Right kidney (tissue), 1 donor: ENCODE data around the gene TBCEL.
"Not testable (repeated sequence)": the region's sequence is repeated elsewhere in the genome, so short reads cannot be mapped to it uniquely, and the experiment has no call there.

Source experiments
- DNase-seq: peaks from one replicate; pipeline ENCODE4 v3.0.0-alpha.2; 2016

TBCEL gene

DNA sequence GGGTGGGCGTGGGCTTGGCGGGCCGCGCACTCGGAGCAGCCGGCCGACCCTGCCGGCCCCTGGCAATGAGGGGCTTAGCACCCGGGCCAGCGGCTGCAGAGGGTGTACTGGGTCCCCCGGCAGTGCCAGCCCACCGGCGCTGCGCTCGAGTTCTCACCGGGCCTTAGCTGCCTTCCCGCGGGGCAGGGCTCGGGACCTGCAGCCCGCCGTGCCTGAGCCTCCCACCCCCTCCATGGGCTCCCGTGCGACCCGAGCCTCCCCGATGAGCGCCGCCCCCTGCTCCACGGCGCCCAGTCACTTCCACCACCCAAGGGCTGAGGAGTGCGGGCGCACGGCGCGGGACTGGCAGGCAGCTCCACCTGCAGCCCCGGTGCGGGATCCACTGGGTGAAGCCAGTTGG is 2.2 kb upstream of the TBCEL start:
- DNase-seq: not testable (repeated sequence)

- no peak for DNase-seq
Observed at GRCh38 chr11:121024989-121025388, 1.1 kb downstream of the TBCEL start.

GRCh38 chr11:121029153-121029552 is 5.3 kb downstream of the TBCEL start:
- no peak for DNase-seq

GRCh38 chr11:121029813-121030445 is 6.0 kb downstream of the TBCEL start:
- no peak for DNase-seq

DNA sequence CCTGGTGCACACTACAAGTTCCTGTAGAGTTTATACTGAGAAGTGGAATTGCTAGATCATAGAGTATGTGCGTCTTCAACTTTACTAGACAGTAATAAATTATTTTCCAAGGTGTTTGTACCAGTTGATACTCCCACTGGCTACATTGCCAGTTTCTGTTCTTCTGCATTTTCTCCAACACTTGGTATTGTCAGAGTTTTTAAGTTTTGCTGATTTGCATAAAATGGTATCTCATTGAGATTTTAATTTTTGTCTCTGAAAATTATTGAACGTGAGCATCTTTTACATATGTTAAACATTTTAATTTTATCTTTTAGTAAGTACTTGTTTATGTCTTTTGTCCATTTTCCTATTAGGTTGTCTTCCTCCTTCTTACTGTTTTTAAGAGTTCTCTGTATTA is 7.3 kb downstream of the TBCEL start:
- no peak for DNase-seq

DNA sequence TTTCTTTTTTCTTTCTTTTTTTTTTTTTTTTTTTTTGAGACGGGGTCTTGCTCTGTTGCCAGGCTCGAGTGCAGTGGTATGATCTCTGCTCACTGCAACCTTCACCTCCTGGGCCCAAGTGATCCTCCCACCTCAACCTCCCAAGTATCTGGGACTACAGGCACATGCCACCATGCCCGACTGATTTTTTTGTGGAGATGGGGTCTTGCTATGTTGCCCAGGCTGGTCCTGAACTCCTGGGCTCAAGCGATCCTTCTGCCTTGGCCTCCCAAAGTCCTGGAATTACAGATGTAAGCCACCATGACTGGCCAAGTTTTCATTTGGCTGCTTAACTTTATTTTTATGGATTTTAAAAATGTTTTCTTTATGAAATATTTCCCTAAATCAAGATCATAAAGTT is 7.7 kb downstream of the TBCEL start:
- not testable (repeated sequence) for DNase-seq

- DNase-seq: no peak
Observed at GRCh38 chr11:121032546-121032945, 8.6 kb downstream of the TBCEL start.

GRCh38 chr11:121033635-121034034 is 9.7 kb downstream of the TBCEL start:
- DNase-seq: no peak

GRCh38 chr11:121035169-121035755 is 11.4 kb downstream of the TBCEL start:
- DNase-seq: no peak

DNA sequence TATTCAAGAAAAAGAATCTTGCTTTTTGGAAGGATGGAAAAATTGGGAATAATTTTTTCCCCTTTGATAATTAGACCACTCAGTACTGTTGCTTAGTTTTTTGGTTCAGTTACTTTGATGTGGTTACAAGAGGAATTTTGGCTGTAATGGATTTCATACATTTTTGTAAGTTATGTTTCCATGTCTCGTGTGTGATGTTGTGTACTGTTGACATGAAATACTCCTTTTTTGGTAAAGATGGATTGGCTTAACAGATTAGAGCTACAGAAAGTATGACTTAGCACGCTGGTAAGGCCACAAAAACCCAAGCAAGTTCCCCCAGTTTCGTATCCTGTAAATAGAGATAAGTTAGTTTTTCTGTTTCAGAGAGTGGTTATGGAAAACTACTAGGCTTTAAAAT is 11.9 kb downstream of the TBCEL start:
- no peak for DNase-seq

DNA sequence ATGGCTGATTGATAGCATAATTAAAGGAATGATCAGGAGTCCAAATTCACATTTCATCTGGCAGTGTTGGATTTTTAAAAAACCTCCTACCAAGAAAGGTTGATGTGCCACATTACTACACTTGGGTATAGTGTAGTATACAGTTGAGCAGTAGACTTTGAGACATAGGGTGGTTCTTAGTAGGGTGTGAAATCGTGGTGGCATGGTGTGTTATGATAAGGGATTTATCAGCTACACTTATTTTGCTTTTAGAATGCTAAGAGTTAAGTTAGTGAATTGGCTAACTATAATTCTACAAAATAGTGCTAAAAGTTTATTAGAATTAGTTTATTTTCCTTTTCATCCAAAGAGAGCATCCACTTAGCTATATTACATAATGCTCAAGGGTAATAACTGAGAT is 13.1 kb downstream of the TBCEL start:
- no peak for DNase-seq

DNA sequence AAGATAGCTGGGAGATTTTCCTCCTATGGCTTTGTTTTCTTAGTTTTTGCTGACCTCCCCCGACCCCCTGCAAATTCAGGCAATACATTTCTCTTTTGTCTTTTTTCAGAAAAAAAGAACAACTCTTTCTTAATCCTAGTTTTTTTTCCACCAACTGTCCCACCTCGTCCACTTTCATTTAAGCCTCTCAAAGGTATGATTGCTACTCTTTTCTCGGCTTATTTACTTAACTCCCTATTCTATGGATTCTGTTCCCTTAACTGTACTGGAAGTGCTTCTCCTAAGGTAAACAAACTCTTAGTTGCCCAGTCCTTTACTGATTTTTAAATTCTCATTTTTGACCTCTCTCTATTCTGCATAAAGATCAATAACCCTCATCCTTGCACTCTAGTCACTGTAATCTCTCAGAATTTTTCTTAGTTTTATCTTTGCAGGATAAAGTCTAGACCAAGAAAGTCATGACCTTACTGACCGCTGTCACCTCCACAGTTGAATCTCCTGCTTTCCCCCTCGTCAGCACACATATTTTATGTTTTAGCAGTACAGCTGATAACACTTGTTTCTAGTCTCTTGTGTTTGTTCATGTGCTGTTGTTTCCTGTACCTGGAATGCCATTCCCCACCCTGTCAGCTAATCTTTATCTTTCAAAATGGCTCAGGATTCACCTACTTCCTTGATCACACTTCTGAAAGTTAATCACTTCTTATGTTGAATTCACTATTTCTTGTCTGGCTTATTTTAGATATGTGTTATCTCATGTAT is 14.9 kb downstream of the TBCEL start:
- DNase-seq: no peak

- no peak for DNase-seq
Observed at GRCh38 chr11:121039971-121040613, 16.2 kb downstream of the TBCEL start.

- DNase-seq: no peak
Observed at GRCh38 chr11:121040614-121041002, 16.7 kb downstream of the TBCEL start.

DNA sequence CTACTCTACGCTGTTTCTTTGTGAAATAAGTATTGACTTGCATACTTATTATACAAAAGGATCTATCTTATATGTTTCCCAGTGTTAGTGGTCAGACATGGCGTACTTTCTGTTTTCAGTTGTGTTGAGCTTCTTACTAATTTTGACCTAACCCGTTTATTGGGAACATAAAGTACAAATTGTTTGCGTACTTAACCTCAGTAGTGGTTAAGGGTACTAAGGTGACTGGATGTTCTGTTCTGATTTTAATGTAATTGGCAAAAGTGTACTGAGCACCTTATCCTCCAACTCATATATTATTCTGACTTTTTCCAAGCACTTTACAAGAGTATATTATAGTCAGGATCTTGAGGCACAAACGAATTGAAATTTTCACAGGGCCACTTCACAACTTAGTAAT is 17.2 kb downstream of the TBCEL start:
- DNase-seq: no peak

DNA sequence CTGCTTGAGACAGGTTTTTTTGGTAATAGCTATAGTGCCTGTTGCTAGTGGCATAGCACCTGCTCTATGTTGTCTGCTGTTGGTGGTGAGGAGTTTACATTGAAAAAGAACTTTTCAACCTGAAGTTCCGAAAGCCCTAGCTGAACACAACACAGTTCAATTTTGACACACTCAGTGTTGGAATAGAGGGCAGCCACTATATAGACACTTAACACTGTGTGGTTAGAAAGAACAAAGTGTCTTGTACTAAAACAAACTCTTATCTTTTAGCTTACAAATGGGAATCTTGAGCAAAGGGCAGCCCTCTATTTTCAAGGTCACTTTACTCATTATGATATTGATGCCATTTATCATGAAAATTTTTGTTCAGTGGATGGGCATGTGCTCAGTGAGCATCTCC is 18.4 kb downstream of the TBCEL start:
- no peak for DNase-seq

GRCh38 chr11:121047926-121048325 is 24.0 kb downstream of the TBCEL start:
- DNase-seq: no peak

DNA sequence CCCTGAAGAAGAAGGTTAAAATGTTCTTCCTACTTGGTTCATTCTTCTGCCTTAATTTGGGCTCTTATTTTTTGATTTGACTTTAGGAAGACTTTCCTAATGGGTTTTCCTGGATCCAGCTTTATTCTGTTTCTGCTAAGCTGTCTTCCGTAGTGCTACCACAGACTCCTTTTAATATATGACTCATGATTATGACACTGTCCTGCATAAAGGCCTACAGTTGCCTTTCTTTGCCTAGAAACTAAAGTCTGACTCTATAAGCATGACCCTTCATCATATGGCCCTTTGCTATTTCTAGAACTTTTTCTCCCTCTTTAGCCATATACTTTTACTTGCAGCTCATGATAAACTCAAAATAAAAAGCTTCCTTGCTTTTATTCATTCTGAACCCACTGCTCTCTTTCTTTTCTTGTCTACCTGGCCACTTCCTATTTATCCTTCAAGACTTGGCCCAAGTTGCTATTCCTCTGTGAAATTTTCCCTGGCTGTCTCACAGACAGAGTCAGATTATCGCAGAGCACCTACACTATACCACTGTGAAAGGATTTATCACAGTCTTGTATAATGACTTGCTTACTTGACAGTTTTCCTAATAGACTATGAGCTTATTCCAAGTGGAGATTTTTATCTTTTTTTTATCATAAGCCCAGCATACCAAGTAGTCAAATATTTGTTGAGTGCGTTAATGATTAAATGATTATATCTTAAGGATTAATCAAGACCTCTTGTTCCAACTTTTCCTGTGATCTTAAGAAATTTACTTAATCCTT is 24.7 kb downstream of the TBCEL start:
- DNase-seq: no peak

DNA sequence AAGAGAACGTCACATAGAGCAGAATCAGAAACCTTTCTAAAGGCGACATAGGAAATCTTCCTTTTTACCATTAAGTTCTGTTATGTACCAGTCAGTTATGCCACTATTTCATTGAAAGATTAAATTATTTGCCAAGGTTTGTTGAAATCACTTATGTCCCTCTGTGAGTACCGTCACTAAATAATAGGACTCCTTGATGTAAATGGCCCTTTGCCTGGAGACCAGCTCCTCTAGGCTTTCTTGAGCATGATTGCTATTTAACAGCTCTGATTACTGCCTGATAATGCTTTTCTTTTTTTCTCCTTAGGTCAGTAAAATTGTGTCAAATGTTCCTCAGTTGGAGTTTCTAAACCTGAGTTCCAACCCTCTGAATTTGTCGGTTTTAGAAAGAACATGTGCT is 29.3 kb downstream of the TBCEL start:
- no peak for DNase-seq

DNA sequence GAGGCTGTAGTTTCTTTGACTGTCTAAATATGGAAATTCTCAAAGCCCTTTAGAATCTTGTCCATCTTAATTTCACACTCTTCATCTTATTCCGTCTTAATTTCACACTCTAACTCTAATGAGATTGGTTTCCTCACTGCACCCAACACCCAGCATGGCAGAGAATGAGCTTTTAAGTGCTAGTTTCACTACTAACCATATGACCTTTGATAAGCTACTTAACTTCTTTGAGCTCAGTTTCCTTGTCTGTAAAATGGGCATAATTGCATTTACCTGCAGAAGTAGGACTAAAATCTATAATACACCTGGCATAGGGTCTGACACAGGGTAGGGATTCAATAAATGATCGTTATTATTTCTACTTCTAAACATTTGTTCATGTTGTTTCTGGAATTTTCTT is 30.4 kb downstream of the TBCEL start:
- DNase-seq: no peak

DNA sequence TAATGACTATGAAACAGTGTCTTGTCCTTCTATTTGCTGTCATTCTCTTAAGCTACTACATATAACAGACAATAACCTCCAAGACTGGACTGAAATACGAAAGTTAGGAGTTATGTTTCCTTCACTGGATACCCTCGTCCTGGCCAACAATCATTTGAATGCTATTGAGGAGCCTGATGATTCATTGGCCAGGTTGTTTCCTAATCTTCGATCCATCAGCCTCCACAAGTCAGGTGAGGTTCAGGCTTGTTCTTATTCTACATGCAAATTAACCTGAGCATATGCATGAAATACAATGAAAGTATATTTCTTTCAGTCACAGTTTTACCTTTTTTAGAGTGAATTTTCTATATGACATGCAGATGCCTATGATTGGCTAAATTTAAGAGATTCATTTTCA is 31.2 kb downstream of the TBCEL start:
- DNase-seq: no peak

DNA sequence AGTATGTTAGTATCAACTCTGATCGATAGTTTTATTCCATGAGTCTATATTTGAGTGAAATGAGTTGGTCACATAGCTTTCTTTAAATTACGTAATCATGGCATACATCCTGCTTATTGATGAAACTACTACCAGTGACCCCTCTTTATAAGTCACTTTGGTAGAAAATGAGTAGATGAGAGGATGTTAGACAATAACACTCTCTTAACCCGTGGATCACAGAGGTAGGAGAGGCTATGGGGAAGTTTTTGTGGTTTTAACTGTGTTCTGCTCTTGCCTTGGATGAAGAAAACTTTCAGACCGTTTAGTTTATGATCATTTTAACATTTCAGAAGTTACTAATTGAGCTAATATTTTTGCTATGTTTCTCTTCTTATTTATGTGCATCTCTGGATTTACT is 34.0 kb downstream of the TBCEL start:
- no peak for DNase-seq

- DNase-seq: no peak
Observed at GRCh38 chr11:121058941-121059340, 35.0 kb downstream of the TBCEL start.
